ENCODE results near the gene DERL3. TPM values are rescaled to one million over a fixed set of nuclear protein-coding genes. Genes with fewer than 3 reads are reported as not detected.

DERL3 gene
- 0.43 and 9.0 TPM in 2 replicates for total RNA-seq

DNA sequence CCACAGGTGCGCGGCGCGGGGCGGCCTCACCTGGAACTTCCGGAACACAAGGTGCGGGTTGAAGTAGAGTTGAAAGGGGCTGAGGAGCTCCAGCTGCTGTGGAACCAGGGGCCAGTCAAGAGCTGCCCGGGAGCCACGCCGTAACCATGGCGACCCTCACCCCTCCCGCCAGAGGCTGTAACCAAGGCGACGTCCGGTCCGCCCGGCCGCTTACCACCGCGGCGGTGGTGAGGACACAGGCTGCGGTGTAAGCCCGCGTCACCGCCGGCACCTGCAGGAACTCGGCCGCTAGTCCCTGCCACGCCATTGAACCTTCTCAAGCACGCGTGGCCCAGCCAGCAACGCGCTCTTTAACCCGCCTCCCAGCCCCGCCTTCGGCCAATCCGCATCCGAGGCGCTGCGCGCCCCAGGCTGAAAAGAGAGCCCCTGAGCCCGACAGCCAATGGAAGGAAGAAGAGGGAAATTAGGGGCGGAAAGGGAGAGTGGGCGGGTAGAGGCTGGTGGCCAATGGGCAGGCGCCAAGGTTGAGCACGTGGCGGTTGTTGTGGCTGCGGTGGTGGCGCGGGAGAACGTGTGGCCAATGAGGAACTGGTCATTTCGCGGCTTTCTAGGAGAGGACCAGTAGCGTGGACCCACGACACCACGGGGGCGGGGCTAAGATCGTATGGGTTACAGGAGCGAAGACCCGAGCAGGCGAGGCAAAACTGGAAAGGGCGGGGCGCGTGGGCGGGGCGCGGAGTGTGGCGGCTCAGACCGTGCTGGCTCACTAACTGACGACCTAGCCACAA is at the start of gene DERL3:
Gene DERL3, minus strand, starts transcription at position 326 of the 788 bp plus-strand sequence. Its CDS starts 19 bp downstream, at position 307.

DNA sequence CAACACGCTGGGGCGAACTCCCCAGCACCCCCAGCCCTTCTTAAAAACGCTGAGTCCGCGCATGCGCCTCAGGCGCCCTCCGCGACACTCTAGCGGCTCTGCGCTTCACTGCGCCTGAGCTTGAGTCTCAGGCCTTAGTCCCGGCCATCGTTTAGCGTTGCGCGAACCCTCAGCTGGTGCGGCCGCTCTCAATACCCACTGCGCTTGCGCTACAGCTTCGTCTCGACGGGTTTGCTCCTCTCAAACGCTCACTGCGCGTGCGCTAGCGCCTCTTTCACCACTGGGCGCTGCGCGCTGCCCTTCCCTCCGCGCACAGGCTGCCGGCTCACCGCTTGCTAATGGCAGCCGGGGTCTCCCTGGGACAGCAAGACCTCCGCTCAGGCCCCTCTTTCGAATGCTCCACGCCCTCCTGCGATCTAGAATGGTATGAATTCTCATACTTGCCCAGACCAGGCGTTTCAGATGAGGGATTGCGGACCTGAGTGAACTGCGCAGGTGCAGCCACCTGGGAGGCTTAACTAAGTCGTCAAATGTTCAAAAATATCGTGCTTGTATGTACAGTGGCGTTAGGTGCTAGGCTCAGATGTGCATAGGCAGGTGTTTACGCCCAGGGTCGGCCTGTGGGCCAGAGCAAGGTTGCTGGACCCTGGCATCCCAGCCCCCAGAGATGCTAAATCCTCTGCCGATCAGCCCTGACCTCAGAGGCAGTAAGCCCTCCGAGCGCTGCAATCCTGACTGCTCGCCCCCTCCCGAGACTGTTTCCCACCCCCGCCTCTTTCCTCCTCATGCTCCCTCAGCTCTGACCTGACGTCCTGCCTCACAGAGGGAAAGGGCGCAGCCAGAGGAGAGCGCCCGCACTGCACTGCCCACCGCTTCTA is 19.0 kb upstream of the DERL3 start, which contains the start of gene SLC2A11:
Gene SLC2A11, plus strand, starts transcription at position 270 of the 878 bp plus-strand sequence. Its CDS starts 125 bp downstream, at position 395.

DNA sequence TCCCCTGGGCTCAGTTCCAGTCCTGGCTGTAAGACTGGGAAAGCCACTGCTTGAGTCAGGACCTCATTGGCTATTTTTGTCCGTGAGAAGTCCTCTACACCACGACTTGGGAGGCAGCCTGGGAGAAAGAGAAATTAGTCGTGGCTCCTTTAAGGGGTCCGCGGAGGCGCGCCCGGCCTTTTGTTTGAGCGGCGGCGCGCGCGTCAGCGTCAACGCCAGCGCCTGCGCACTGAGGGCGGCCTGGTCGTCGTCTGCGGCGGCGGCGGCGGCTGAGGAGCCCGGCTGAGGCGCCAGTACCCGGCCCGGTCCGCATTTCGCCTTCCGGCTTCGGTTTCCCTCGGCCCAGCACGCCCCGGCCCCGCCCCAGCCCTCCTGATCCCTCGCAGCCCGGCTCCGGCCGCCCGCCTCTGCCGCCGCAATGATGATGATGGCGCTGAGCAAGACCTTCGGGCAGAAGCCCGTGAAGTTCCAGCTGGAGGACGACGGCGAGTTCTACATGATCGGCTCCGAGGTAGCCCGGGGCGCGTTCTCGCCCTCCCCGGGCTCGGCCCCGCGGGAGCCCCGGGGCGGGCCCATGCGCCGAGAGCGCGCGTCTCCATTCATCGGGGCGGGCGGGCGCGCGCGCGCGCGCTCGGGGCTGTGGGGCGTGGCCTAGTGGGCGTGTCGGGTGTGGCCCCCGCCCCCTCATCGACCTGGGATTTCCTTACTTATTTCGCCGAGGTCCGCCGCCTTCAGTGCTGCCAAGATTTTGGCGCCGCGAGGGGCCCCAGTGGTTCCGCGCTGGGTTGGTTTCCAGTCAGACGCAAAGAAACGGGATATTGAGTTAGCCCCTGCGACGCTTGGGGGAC is 51.8 kb downstream of the DERL3 start, which contains the start of gene SMARCB1:
Gene SMARCB1, plus strand, starts transcription at position 215 of the 848 bp plus-strand sequence. Its CDS starts 204 bp downstream, at position 419.

Small RNA genes within 50 kb of the gene (small RNA-seq; reads per million reads assigned to genes)
- not detected for gene RN7SL268P (ENCODE audit: low replicate concordance)

Other genes starting within 250 kb of the DERL3 start
- not detected in 2 replicates for gene DRICH1, start 206.7 kb downstream of the DERL3 start, total RNA-seq
- not detected in 2 replicates for gene RGL4, start 148.0 kb downstream of the DERL3 start, total RNA-seq
- gene ZNF70, start 87.9 kb downstream of the DERL3 start, total RNA-seq, result 7.4 and 12.3 TPM in 2 replicates
- gene VPREB3, start 84.6 kb downstream of the DERL3 start, total RNA-seq, result not detected in 2 replicates
- gene C22orf15, start 76.0 kb downstream of the DERL3 start, total RNA-seq, result 0.44 and 0.86 TPM in 2 replicates
- 2.2 and 3.1 TPM in 2 replicates for gene CHCHD10, start 71.0 kb downstream of the DERL3 start, total RNA-seq
- gene MMP11, start 66.2 kb downstream of the DERL3 start, total RNA-seq, result 32.8 and 35.7 TPM in 2 replicates
- gene SMARCB1, start 52.0 kb downstream of the DERL3 start, total RNA-seq, result 94.8 and 101 TPM in 2 replicates
- 11.4 and 15.9 TPM in 2 replicates for gene SLC2A11, start 18.9 kb upstream of the DERL3 start, total RNA-seq
- gene MIF, start 55.4 kb upstream of the DERL3 start, total RNA-seq, result 102 and 150 TPM in 2 replicates
- 9.3 and 12.3 TPM in 2 replicates for gene GSTT2B, start 122.2 kb upstream of the DERL3 start, total RNA-seq
- 1.0 and 1.1 TPM in 2 replicates for gene DDTL, start 127.9 kb upstream of the DERL3 start, total RNA-seq
- gene DDT, start 135.4 kb upstream of the DERL3 start, total RNA-seq, result 46.6 and 69.7 TPM in 2 replicates
- 0.22 and 1.4 TPM in 2 replicates for gene GSTT2, start 141.1 kb upstream of the DERL3 start, total RNA-seq
- gene GSTT4, start 166.4 kb upstream of the DERL3 start, total RNA-seq, result not detected in 2 replicates
- gene CABIN1, start 172.3 kb upstream of the DERL3 start, total RNA-seq, result 31.3 and 54.1 TPM in 2 replicates